Activated CD4-positive, alpha-beta T cell treated with anti-CD3 and anti-CD28 coated beads for 48 hours (primary cell): ENCODE data around the gene HEATR9.

Source experiments
- DNase-seq: peaks from one replicate; pipeline ENCODE4 v3.0.0-alpha.2; 2020

Gene HEATR9

DNA sequence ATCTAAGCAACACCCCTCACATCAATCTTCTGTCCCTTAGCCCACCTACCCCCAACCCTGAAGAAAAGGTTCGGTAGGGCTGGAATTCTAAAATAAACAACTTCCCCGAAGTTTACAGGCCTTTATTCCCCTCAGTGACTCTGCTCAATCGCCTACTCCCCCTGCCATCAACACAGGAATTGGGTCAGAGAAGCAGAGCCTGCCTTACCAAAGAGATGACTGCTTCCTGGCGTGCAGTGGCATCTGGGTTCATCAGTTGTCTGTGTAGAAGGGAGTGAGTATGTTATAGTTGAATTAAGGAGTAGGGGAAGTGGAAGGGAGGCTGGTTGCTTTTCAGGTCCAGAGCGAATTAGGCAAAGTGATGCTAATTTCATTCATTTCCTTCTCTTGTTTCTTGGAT lies 12.7 kb downstream of the HEATR9 start:
- no peak for DNase-seq

DNA sequence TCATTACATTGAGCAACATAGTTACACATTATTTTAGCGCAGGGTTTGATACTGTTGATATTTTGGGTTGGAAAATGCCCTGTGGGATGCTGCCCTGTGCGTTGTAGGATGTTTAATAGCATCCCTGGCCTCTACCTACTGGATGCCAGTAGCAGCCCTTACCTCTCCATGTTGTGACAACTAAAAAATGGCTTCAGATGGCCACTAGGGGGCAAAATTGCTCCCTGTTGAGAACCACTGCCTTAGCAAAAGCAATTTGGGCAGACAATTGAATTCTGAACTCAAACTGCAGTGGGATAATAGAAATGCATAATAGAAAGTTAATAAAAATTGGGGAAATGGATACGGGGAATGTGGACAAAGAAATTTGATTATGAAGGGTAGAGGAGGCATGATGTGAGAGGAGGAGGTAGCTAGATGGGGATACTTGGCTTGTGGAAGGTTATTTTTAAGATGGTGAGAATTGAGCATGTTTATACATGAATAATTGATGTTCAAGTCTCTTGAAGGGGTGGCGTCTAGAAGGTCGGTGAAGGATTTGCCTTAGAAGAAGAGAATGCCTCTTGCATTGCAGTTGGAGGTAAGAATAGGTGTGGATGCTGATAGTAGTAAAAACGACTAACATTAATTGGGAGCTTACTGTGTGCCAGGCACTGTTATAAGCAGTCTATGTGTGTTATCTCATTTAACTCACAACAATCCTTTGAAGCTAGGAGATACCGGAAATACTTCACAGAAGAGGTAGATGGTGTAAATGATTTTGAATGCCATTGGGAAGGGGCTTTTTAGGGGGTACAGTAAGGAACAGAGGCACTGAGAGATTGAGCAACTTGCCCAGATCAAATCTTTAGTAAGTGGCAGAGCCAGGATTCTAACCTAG lies 19.0 kb downstream of the HEATR9 start:
- peak; percentile 65 for DNase-seq

DNA sequence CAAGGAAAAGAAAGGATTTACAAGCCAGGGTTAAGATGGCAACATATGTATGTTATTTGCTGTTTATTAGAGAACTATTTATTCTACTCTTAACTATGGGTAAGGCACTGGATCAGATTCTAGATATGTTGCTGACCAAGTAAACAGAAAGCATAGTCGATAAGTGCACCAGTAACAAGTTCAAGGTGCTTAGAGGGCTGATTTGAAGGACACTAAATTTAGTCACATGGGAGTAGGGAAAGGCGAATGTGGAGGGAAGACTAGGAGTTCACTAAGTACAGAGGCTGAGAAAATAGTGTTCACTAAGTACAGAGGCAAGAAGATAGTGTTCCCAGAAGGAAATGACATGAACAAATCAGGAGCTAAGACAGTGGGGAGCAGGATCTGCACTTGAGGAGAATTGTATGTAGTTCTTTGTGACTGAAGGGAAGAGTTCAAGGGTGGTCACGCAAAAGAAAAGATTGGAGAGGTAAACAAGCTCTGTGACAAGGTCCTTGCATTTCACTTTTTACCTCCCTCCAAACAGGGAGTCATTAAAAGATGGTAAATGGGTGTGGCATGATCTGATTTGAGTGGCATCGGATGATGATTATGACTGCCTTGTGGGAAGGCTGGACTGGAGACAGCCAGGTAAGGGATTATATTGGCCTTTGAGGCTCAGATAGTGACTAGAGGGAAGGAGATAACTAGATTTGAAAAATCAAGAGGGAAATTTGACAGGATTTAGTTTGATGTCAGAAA lies 20.9 kb downstream of the HEATR9 start:
- DNase-seq = no peak

DNA sequence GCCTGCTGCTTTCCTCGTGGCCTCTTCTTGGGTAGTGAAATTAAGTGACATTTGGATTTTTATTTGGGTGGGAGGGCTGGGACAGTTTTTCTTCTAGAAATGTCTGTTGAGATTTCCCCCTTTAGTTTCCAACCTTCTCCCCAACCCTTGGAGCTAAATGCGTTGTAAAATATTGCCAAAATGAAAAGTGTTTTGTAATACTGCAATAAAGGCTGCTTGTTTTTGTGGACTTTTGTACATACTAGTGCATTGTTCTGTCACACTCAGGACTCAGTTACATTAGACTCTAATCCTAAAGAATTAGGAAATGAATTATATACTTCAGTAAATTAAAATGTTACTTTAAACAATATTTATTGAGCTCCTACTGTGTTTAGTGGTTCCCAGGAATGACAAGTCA lies 21.7 kb downstream of the HEATR9 start:
- no peak for DNase-seq

DNA sequence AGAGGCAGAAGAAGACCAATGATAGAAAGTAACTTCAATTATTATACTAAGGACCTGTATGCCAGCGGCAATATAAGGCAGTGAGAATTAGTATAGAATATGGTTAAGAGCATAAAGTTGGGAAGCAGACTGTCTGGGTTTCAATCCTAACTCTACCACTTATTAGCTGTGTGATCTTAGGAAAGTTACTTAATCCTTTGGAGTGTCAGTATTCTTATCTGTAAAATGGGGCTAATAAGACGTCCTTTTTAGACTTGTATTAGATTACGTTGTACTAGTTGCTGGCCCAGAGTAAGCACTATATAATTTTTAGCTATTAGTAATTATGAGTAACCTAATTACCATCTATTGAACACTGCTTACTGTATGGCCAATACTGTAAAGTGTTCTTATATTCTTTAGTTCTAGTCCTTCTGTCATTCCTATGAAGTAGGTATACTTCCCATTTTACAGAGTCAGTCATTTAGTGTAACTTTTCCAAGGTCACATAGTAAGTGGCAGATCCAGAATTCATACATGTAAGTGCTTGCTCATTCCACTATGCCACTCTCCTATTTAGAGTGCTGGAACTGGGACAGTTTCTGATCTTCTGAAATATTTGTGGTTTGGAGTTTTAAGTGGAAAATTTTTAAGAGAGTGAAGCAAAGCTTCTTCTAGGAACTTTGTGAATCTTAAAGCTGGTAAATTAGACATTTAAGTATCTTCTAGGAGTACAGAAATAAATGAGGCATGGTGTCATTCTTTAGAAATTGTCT lies 22.5 kb downstream of the HEATR9 start:
- DNase-seq = no peak

DNA sequence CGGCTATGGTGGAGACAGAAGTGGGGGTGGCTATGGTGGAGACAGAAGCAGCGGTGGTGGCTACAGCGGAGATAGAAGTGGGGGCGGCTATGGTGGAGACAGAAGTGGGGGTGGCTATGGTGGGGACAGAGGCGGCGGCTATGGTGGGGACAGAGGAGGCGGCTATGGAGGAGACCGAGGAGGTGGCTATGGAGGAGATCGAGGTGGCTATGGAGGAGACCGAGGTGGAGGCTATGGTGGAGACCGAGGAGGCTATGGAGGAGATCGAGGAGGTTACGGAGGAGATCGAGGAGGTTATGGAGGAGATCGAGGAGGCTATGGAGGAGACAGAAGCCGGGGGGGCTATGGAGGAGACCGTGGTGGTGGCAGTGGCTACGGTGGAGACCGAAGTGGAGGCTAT lies 24.1 kb downstream of the HEATR9 start:
- DNase-seq = no peak

DNA sequence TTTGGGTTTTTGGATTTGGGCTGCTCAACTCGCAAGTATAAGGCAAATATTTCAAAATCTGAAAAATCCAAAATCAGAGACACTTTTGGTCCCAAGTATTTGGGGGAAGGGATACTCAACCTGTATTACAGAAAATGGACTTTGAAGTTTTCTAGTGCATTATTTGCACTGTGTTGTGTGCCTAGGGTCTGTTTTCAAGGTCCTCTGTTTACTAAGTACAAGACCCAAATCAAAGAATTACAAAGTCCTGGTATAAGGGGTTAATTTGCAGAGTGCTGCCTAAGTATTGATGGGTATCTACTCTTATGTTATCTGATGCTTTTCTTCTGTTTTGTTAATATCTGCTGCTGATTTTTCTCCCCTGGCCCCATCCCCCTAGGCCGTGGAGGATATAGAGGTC lies 25.0 kb downstream of the HEATR9 start:
- DNase-seq = no peak

DNA sequence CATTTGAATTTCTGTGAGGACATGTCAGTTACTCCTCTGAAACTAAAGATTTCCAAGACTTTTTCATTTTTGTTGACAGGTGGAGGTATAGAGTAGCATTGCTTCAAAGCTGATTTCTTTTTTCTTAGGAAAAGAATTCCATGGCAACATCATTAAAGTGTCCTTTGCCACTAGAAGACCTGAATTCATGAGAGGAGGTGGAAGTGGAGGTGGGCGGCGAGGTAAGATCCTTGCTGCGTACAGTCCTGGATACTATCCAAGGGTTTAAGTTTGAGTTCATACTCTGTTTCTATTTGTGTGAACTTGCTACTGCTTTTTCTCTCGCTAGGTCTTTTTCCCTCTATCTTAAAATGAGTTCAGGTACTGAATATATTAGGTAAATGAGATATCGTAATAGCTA lies 26.5 kb downstream of the HEATR9 start:
- DNase-seq = no peak

DNA sequence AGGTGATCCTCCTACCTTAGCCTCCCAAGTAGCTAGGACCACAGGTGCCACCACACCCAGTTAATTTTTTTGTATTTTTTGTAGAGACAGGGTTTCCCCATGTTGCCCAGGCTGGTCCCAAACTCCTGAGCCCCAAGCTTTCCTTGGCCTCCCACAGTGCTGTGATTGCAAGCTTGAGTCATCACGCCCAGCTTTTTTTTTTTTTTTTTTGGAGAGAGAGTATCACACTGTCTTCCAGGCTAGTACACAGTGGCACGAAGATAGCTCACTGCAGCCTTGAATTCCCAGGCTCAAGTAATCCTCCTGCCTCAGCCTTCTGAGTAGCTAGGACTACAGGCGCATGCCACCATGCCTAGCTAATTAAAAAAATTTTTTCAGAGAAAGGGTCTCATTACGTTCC lies 27.2 kb downstream of the HEATR9 start:
- no peak for DNase-seq

DNA sequence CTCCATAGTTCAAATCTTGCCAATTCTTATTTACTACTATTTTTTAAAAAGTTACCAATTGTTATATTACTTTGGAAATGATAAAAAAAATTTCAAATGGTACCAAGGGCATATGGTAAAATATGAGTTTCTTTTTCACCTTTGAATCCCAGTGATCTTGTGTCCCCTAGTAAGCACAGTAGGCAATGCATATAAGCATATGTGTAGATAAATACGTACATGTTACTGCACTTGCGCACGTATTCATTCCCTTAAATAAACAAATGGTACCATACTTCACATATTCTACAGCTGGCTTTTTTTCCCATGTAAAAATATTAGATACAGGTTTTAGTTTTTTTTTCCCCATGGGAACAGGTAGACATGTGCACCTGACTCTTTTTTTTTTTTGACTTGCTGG lies 27.6 kb downstream of the HEATR9 start:
- no peak for DNase-seq

DNA sequence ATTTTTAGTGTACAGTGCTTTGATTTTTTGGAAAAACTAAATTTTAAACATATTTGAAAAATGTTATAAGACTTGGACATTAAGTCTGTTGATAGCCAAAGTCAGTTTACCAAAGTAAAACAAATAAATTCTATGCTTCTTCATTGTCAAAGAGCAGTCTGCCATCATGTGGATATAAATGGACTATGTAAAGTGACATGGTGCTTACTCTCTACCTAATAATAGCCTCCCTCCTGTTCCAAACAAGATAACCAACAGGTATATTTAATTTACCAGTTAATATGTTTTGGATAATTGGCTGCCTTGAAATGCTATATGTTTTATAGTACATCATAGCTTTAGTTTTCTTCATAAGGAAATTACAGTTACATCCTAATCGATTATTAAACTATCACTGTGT lies 43.5 kb downstream of the HEATR9 start:
- no peak for DNase-seq

DNA sequence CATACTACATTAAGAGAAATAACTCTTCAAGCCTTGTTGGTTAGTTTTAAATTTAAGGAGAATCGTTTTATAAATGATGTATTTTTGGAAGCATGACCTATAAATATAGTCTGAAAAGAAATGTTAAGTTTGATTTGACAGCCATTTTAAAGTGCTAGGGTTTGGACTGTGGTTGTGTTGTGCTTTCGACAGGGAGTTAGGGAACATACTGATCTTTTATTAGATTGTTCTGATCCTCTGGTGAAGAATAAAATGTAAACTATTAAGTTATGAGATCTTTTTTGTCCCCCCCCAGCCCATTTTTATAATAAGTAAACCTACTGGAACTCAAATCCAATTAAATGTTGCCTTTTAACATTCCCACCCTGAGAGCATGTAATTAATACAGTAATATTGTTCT lies 47.4 kb downstream of the HEATR9 start:
- DNase-seq = no peak

DNA sequence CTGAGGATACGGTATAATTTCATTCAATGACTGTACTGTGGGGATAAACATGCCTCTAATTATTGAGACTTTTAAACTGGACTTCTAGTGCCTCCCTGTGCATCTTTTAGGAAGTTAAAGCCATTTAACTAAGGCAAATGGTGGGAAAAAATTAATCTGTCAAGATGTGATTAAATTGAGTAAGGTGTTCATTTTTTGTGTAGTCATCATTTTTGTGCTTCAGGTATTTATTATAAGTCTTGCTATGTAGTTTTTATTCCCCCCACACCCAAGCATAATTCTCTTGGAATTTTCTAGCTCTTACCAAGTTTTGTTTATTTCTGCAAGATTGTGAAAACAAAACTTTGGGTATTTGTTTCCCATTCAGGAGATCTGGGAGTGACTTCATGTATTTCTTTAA lies 49.2 kb downstream of the HEATR9 start:
- DNase-seq = no peak

DNA sequence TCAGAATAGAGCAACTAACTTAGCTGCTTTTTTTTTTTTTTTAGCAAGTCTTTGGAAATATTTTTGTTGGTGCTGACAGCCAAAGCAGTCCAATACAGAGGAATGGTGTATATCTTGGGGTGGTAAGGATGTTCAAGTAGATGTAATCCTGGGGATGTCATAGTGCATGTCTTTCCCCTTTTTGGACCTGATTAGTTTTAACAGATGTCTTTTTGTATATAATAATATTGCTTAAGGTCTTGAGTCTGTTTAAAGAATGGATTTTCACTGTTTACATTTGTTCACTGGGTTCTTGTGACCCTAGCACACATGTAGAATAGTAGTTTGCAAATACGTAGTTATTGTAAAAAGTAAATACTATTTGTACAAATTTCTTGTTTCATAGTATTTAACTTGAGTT lies 51.5 kb downstream of the HEATR9 start:
- no peak for DNase-seq

DNA sequence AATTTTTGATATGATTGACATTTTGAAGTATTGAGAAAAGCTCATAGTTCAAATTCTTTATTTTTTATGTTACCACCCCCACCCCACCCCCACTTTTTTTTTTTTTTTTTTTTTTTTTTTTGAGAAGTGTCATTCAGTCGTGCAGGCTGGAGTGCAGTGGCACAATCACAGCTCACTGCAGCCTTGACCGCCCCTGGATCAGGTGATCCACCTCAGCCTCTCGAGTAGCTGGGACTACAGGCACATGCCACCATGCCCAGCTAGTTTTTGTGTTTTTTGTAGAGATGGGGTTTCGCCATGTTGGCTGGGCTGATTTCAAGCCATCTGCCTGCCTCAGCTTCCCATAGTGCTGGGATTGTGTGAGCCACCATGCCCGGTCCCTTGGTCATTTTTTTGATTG lies 52.0 kb downstream of the HEATR9 start:
- DNase-seq = no peak

DNA sequence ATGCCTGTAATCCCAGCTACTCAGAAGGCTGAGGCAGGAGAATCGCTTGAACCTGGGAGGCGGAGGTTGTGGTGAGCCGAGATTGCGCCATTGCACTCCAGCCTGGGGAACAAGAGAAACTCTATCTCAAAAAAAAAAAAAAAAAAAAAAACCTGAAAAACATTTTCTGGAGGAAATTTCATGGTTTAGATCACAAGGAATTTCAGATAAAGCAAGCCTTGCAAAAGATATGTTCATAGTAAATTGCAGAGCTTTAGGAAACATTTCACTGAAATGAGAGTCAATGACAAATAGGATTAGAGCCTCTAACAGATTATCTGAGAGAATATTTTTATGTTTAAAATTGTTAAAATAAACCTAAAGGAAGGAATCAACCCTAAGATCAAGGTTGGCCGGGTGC lies 56.2 kb downstream of the HEATR9 start:
- DNase-seq = no peak

DNA sequence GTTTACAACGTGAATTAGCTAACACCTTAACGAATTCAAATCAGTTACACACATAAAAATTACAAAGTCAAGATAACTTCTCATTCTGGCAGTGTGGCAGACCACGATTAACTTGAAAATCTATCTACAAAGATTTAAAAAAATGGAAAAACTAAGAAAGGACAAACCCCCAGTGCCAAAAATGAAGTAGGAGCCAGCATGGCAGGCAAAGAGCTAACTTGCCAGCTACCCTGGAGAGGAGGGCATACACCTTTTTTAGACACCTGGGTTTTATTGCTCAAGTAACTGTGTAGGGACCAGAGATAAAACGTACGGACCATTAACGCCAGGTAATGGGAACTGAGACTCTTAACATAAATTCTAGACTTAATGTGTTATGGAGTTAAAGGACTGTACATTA lies 56.9 kb downstream of the HEATR9 start:
- no peak for DNase-seq

DNA sequence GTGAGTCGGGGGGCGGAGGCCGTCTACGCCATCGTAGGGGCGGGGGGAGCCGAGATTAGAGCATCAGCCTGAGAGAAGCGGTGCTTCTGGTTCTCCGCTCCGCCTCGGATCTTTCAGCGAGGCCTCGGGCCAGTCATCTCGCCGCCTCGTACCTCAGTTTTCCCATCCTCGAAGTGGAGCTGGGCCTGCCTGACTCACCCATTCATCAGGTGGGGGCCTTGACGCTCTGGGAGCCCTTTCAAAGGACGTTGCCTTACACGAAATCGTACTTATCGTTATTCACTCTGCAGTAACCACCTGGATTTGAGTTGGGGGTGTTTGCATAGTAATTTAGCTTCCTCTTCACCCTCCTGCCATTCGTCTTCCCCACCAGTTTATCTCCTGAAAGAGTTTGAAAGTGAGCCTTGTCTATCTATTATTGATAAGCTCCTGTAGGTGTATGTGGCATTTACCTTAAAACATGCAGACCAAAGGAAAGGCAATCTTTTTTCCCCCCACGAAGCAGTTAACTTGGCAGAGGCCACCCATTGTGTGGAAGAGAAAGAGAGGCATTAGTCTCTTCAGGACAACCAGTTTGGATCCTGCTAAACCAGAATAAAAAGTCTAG lies 58.7 kb downstream of the HEATR9 start:
- no peak for DNase-seq

DNA sequence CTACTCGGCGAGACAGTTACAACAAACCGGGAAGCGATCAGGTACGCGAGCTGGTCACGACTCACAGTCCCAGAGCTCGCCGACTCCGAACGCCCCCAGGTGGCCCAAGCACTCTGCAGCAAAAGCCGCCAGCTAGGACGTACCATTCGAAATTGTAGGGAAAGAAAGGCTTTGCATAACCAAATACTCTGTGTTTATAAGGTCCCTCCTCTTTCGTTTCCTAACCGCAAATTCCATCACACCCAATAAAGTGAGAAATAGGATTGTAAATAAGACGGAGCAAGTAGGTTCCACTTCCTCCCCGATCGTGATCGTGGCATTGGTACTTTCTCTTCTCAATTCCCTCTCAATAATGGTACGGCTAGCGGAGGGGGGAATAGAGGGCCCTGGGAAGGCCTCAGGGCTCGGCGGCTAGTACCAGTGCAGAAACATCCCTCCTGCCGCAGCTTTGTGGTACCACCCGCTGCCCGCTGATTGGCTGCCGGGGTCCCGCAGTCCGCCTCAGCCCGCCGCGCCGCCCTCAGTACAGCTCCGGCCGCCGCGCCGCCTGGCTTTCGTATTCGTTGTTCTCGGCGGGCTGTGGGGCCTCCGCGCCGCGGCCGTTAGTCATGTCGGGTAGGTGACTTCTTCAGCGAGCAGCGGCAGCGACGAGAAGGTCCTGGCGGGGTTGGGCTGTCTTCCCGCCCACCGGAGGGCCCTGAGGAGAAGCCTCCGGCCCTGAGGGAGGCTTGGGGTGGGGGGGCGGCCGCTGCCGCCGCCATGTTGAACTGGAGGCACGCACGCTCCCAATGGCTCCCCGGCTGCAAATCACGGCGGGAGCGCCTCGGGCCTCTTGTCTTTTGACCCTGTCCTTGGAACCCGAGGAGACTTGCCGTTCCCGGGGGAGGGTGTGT lies 59.5 kb downstream of the HEATR9 start, which contains the start of gene TAF15:
Gene TAF15, plus strand, starts transcription at position 523 of the 893 bp plus-strand sequence. Its CDS starts 86 bp downstream, at position 609.
- DNase-seq = peak; percentile 97

DNA sequence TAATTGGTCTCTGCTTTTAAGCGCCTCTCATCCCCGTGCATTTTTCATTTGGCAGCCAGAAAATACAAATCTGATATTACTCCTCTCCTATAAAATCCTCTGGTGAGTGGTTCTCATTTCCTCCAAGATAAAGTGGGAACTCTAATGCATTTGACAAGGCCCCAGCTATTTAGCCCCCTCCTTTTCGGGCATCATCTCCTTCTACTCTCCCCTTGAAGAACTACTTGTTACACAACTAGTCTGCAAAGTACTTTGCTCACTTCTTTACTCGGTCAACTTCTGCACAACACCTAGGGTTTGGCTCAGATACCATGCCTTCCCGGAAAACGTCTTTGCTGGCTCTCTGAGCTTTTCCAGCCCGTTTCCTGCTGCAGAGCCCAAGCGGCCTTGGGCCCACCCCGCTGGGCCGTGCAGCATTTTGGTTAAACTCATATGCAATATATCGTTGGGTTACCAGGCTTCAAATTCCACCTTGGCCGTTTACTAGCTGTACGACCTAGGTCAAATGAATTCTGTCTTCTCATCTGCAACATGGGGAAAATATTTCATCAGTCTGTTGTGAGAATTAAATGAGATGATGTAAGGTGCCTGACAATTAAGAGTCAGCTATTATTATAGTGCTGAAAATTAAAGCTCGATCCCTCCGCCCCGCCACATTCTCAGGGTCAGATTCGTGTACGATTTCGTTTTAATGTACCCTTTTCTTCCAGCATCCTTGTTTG lies 60.3 kb downstream of the HEATR9 start:
- no peak for DNase-seq
